HepG2 (cell line): ENCODE measurements around the gene HMBS. TPM values are rescaled to one million over a fixed set of nuclear protein-coding genes. Genes with fewer than 3 reads are reported as not detected.
A peak's percentile ranks its signal among the peaks of the same experiment; 100 is the strongest.

Experiments used
- ATF7 ChIP-seq, 2 experiments: fragments of 450-650 bp in 1 of 2; sonication (generic) in 1 of 2; formaldehyde crosslinking in 1 of 2; IDR thresholded peaks; 2 replicates each; pipeline versions ENCODE4 v1.4.0 to v1.6.1; 2016 to 2020; ENCODE audit warnings: antibody characterized with exemption in 1 of 2, mild to moderate bottlenecking in 1 of 2, missing genetic modification reagents in 1 of 2
- CC2D1A ChIP-seq: sonication (generic); formaldehyde crosslinking; IDR thresholded peaks from 2 replicates; pipeline ENCODE4 v1.8.1; 2023; ENCODE audit warnings: mild to moderate bottlenecking, missing genetic modification reagents
- CCDC6 ChIP-seq: sonication (generic); formaldehyde crosslinking; IDR thresholded peaks from 2 replicates; pipeline ENCODE4 v1.8.1; 2022; ENCODE audit warnings: mild to moderate bottlenecking, missing genetic modification reagents, moderate library complexity
- HDAC1 ChIP-seq: sonication (generic); formaldehyde crosslinking; IDR thresholded peaks from 2 replicates; pipeline ENCODE4 v1.5.1; 2020; ENCODE audit warnings: mild to moderate bottlenecking, missing genetic modification reagents
- IRF2 ChIP-seq: IDR thresholded peaks from 2 replicates; pipeline ENCODE4 v1.6.1; 2018; ENCODE audit warnings: missing genetic modification reagents, missing compliant biosample characterization
- KLF16 ChIP-seq, 2 experiments: sonication (generic) in 1 of 2; formaldehyde crosslinking in 1 of 2; IDR thresholded peaks; 2 replicates each; pipeline versions ENCODE4 v1.6.1 to v1.8.0; 2016 to 2023; ENCODE audit warnings: missing genetic modification reagents in 2 of 2, missing compliant biosample characterization in 1 of 2
- MAF1 ChIP-seq: sonication (generic); formaldehyde crosslinking; IDR thresholded peaks from 2 replicates; pipeline ENCODE4 v1.5.0; 2020; ENCODE audit warnings: missing genetic modification reagents, borderline replicate concordance
- NFYB ChIP-seq: sonication (generic); formaldehyde crosslinking; IDR thresholded peaks from 2 replicates; pipeline ENCODE4 v1.4.0; 2020; ENCODE audit warnings: missing genetic modification reagents
- PRDM10 ChIP-seq: sonication (generic); formaldehyde crosslinking; IDR thresholded peaks from 2 replicates; pipeline ENCODE4 v1.4.0; 2020; ENCODE audit warnings: low read depth, missing genetic modification reagents
- REPIN1 ChIP-seq: sonication (generic); formaldehyde crosslinking; IDR thresholded peaks from 2 replicates; pipeline ENCODE4 v1.8.0; 2022; ENCODE audit warnings: missing genetic modification reagents, low read depth, mild to moderate bottlenecking, borderline replicate concordance
- ZNF143 ChIP-seq: sonication (generic); formaldehyde crosslinking; IDR thresholded peaks from 2 replicates; pipeline ENCODE4 v1.4.0; 2020; ENCODE audit warnings: missing genetic modification reagents
- ZNF251 ChIP-seq: sonication (generic); formaldehyde crosslinking; IDR thresholded peaks from 2 replicates; pipeline ENCODE4 v1.9.0; 2021; ENCODE audit warnings: mild to moderate bottlenecking, missing genetic modification reagents
- ZNF432 ChIP-seq: sonication (generic); formaldehyde crosslinking; IDR thresholded peaks from 2 replicates; pipeline ENCODE4 v1.5.0; 2020; ENCODE audit warnings: missing genetic modification reagents, mild to moderate bottlenecking, borderline replicate concordance
- ZNF672 ChIP-seq: sonication (generic); formaldehyde crosslinking; IDR thresholded peaks from 2 replicates; pipeline ENCODE4 v1.8.1; 2022; ENCODE audit warnings: missing genetic modification reagents
- ZNF839 ChIP-seq: sonication (generic); formaldehyde crosslinking; IDR thresholded peaks from 2 replicates; pipeline ENCODE4 v1.4.0; 2020; ENCODE audit warnings: missing genetic modification reagents, mild to moderate bottlenecking, borderline replicate concordance
- polyA plus RNA-seq, 8 experiments: library from polyadenylated mRNA; depleted of rRNA in 3 of 8; stranded (reverse) in 7 of 8; unstranded in 1 of 8; fragments of >200 nt; fragmentation: Illumina TruSeq in 4 of 8; extraction: Trizol in 4 of 8; gene quantifications; 2 replicates each; pipeline versions ENCODE4 v1.2.1 to v1.2.3, GENCODE V29; 2011 to 2016; ENCODE audit warnings: low read depth in 4 of 8, missing spikeins in 1 of 8, mixed read lengths in 1 of 8; ENCODE audit not compliant: insufficient read depth in 1 of 8
- total RNA-seq, 5 experiments: library from RNA; depleted of rRNA; stranded (reverse); fragments of >200 nt; fragmentation: Illumina TruSeq; extraction: Trizol; gene quantifications; 2 replicates each; pipeline ENCODE4 v1.2.3, GENCODE V29; 2016; ENCODE audit warnings: low read depth in 1 of 5
- TF ChIP-seq, protein P1 (sequence below): sonication (generic); formaldehyde crosslinking; IDR thresholded peaks from 2 replicates; pipeline ENCODE4 v1.5.0; 2020; ENCODE audit warnings: mild to moderate bottlenecking, missing genetic modification reagents, moderate library complexity
- TF ChIP-seq, protein P2 (sequence below): sonication (generic); formaldehyde crosslinking; IDR thresholded peaks from 2 replicates; pipeline ENCODE4 v1.9.0; 2021; ENCODE audit warnings: missing genetic modification reagents, mild to moderate bottlenecking, borderline replicate concordance
- TF ChIP-seq, protein P3 (sequence below): IDR thresholded peaks from 2 replicates; pipeline ENCODE4 v1.6.1; 2012; ENCODE audit warnings: low read depth, low read length, improper control_type of control experiment

The HMBS gene
- total and polyA plus RNA-seq, 2 of the 13 experiments (the other 11 are each of a cell fraction or from before 2014, with no cell fraction given), result 9.4 to 46.9 TPM

GRCh38 chr11:119100246-119100970, 15.7 kb downstream of the HMBS start (continued):
- TF ChIP-seq ZNF251 (CRISPR knock-in tag) (no peak), ATF7 (IDR thresholded peaks at IDR 0.05) (no peak), ATF7 (CRISPR knock-in tag; IDR thresholded peaks at IDR 0.05) (no peak), ZNF839 (0 out of 2 replicates have a peak, but pooled peaks have one; percentile 42), ZNF143 (CRISPR knock-in tag) (no peak), MAF1 (CRISPR knock-in tag) (no peak), HDAC1 (0 out of 2 replicates have a peak, but pooled peaks have one; percentile 27), PRDM10 (CRISPR knock-in tag) (no peak), REPIN1 (CRISPR knock-in tag) (no peak), ZNF432 (CRISPR knock-in tag) (no peak), CC2D1A (no peak), KLF16 (CRISPR knock-in tag; IDR thresholded peaks at IDR 0.05) (no peak), NFYB (CRISPR knock-in tag) (no peak), CCDC6 (CRISPR knock-in tag) (no peak), ZNF672 (CRISPR knock-in tag) (no peak), IRF2 (0 out of 2 replicates have a peak, but pooled peaks have one; percentile 13)
- TF ChIP-seq, protein P1, sequence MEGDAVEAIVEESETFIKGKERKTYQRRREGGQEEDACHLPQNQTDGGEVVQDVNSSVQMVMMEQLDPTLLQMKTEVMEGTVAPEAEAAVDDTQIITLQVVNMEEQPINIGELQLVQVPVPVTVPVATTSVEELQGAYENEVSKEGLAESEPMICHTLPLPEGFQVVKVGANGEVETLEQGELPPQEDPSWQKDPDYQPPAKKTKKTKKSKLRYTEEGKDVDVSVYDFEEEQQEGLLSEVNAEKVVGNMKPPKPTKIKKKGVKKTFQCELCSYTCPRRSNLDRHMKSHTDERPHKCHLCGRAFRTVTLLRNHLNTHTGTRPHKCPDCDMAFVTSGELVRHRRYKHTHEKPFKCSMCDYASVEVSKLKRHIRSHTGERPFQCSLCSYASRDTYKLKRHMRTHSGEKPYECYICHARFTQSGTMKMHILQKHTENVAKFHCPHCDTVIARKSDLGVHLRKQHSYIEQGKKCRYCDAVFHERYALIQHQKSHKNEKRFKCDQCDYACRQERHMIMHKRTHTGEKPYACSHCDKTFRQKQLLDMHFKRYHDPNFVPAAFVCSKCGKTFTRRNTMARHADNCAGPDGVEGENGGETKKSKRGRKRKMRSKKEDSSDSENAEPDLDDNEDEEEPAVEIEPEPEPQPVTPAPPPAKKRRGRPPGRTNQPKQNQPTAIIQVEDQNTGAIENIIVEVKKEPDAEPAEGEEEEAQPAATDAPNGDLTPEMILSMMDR, result peak; percentile 73
- TF ChIP-seq, protein P2, sequence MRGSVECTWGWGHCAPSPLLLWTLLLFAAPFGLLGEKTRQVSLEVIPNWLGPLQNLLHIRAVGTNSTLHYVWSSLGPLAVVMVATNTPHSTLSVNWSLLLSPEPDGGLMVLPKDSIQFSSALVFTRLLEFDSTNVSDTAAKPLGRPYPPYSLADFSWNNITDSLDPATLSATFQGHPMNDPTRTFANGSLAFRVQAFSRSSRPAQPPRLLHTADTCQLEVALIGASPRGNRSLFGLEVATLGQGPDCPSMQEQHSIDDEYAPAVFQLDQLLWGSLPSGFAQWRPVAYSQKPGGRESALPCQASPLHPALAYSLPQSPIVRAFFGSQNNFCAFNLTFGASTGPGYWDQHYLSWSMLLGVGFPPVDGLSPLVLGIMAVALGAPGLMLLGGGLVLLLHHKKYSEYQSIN (CRISPR knock-in tag), result no peak
- TF ChIP-seq, protein P3, sequence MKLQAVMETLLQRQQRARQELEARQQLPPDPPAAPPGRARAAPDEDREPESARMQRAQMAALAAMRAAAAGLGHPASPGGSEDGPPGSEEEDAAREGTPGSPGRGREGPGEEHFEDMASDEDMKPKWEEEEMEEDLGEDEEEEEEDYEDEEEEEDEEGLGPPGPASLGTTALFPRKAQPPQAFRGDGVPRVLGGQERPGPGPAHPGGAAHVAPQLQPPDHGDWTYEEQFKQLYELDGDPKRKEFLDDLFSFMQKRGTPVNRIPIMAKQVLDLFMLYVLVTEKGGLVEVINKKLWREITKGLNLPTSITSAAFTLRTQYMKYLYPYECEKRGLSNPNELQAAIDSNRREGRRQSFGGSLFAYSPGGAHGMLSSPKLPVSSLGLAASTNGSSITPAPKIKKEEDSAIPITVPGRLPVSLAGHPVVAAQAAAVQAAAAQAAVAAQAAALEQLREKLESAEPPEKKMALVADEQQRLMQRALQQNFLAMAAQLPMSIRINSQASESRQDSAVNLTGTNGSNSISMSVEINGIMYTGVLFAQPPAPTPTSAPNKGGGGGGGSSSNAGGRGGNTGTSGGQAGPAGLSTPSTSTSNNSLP, result no peak
